A673 (cell line): ENCODE measurements around the gene PLD1. TPM values are rescaled to one million over a fixed set of nuclear protein-coding genes. Genes with fewer than 3 reads are reported as not detected.
"Not testable (repeated sequence)": the region's sequence is repeated elsewhere in the genome, so short reads cannot be mapped to it uniquely, and the experiment has no call there.

Source experiments
- BruUV-seq: library from RNA; stranded (reverse); fragments of 400-500 nt; replicated peaks from 2 replicates; lab custom pipeline; 2021; lab: Mats Ljungman, UMichigan
- CTCF ChIA-PET: fragments of 300-600 bp; sonication (Branson Sonifier 250); formaldehyde crosslinking; loops from one replicate; lab custom pipeline; 2022; ENCODE audit warnings: antibody characterized with exemption; lab: Charles Lee
- POLR2A ChIA-PET: fragments of 300-600 bp; sonication (Branson Sonifier 250); formaldehyde crosslinking; loops from one replicate; lab custom pipeline; 2022; ENCODE audit warnings: antibody characterized with exemption; ENCODE audit not compliant: low non-redundant PET; lab: Charles Lee
- DNase-seq: peaks from one replicate; pipeline ENCODE4 v3.0.0-alpha.2; 2015; ENCODE audit warnings: low spot score
- H3K27ac ChIP-seq: fragments of 200-600 bp; sonication (generic); 2 replicates; pipeline ENCODE4 v1.5.1; 2016; ENCODE audit warnings: mixed run types, low read depth, mild to moderate bottlenecking, mixed read lengths, antibody characterized with exemption, low read length; ENCODE audit not compliant: poor library complexity, severe bottlenecking
- H3K27me3 ChIP-seq: fragments of 200-600 bp; sonication (generic); replicated peaks from 2 replicates; pipeline ENCODE4 v1.6.1; 2017; ENCODE audit warnings: mixed run types, low read depth, mild to moderate bottlenecking, mixed read lengths, antibody characterized with exemption, low read length; ENCODE audit not compliant: insufficient read depth, poor library complexity
- H3K36me3 ChIP-seq: fragments of 200-600 bp; sonication (generic); 2 replicates; pipeline ENCODE4 v1.6.1; 2016; ENCODE audit warnings: mixed run types, mild to moderate bottlenecking, mixed read lengths, antibody characterized with exemption, low read length; ENCODE audit not compliant: insufficient read depth, poor library complexity, severe bottlenecking
- H3K4me1 ChIP-seq: fragments of 200-600 bp; sonication (generic); 2 replicates; pipeline ENCODE4 v1.6.1; 2017; ENCODE audit warnings: mixed run types, mild to moderate bottlenecking, mixed read lengths, antibody characterized with exemption, low read length; ENCODE audit not compliant: insufficient read depth, poor library complexity, severe bottlenecking
- H3K4me3 ChIP-seq: fragments of 200-600 bp; sonication (generic); 2 replicates; pipeline ENCODE4 v1.5.1; 2016; ENCODE audit warnings: low read depth, mixed run types, mild to moderate bottlenecking, mixed read lengths, low read length; ENCODE audit not compliant: poor library complexity, severe bottlenecking
- H3K9me3 ChIP-seq: fragments of 200-600 bp; sonication (generic); 2 replicates; pipeline ENCODE4 v1.6.1; 2016; ENCODE audit warnings: mixed run types, low read depth, mild to moderate bottlenecking, mixed read lengths, antibody characterized with exemption, low read length; ENCODE audit not compliant: poor library complexity, severe bottlenecking
- CTCF ChIP-seq: fragments of 300-800, 200-600 bp; sonication (generic); conservative IDR thresholded peaks from 2 replicates; pipeline ENCODE4 v1.5.1; 2017; ENCODE audit warnings: low read depth, mild to moderate bottlenecking, antibody characterized with exemption, low read length, moderate library complexity, mixed read lengths
- EZH2 ChIP-seq: fragments of 200-600 bp; sonication (generic); IDR thresholded peaks from 2 replicates; pipeline ENCODE4 v1.6.1; 2017; ENCODE audit warnings: borderline replicate concordance, low read depth, mild to moderate bottlenecking, mixed read lengths, antibody characterized with exemption, low read length; ENCODE audit not compliant: poor library complexity, severe bottlenecking
- intact Hi-C: fragments of 100-400 bp; cut with micrococcal nuclease; formaldehyde crosslinking; loops from one replicate; pipeline ENCODE4 v1.10.0; 2022; ENCODE audit not compliant: unreplicated experiment
- total RNA-seq: library from RNA; stranded (reverse); gene quantifications from 2 replicates; pipeline ENCODE4 v1.2.3, GENCODE V29; 2021

Gene PLD1
- total RNA-seq, 1 experiment from 2014 or later: 3.2 TPM

- ChIA-PET CTCF (no interaction called here), POLR2A (interaction anchor here (0.6 kb wide), 1 partner anchor 647 kb away, joined by 3 read pairs; no protein-coding TSS in a partner anchor)
- intact Hi-C loops: no loop called here
- BruUV-seq: no TSS peak
- no peak overlapping the region for H3K27ac ChIP-seq
- H3K4me1 ChIP-seq: no peaks in the 10 kb centered on the region
- H3K4me3 ChIP-seq: no peak overlapping the region
- H3K36me3 ChIP-seq: no peaks in the 10 kb centered on the region
- H3K9me3 ChIP-seq: no peaks in the 10 kb centered on the region
- H3K27me3 ChIP-seq: no peaks in the 10 kb centered on the region
- DNase-seq: no peak
- no peak for TF ChIP-seq EZH2
- no peak for TF ChIP-seq CTCF
These were observed 169.5 kb downstream of the PLD1 start for GRCh38 chr3:171640520-171641412.

- no peaks in the 10 kb centered on the region for H3K27me3 ChIP-seq
- no peak for TF ChIP-seq EZH2
- no peak for TF ChIP-seq CTCF
- no peak overlapping the region for H3K4me3 ChIP-seq
- no peaks in the 10 kb centered on the region for H3K36me3 ChIP-seq
- ChIA-PET POLR2A (no interaction called here), CTCF (no interaction called here)
- no peaks in the 10 kb centered on the region for H3K4me1 ChIP-seq
- intact Hi-C loops: no loop called here
- BruUV-seq: no TSS peak
- no peak for DNase-seq
- no peak overlapping the region for H3K27ac ChIP-seq
- H3K9me3 ChIP-seq: no peaks in the 10 kb centered on the region
These were observed 173.6 kb downstream of the PLD1 start for GRCh38 chr3:171636666-171637065.

- Histone ChIP-seq H3K4me3 (no peak overlapping the region), H3K27ac (no peak overlapping the region), H3K36me3 (no peaks in the 10 kb centered on the region), H3K9me3 (no peaks in the 10 kb centered on the region), H3K4me1 (no peaks in the 10 kb centered on the region), H3K27me3 (no peaks in the 10 kb centered on the region)
- intact Hi-C loops: no loop called here
- TF ChIP-seq CTCF (no peak), EZH2 (no peak)
- DNase-seq: no peak
- BruUV-seq: no TSS peak
- ChIA-PET CTCF (no interaction called here), POLR2A (no interaction called here)
These were observed 177.5 kb downstream of the PLD1 start for GRCh38 chr3:171632766-171633165.

GRCh38 chr3:171626799-171627198 lies 183.5 kb downstream of the PLD1 start:
- H3K27me3 ChIP-seq, H3K36me3 ChIP-seq, BruUV-seq, H3K27ac ChIP-seq, H3K4me1 ChIP-seq, H3K9me3 ChIP-seq, H3K4me3 ChIP-seq, CTCF ChIA-PET, DNase-seq, intact Hi-C loops, POLR2A ChIA-PET: not testable (repeated sequence)
